Measurements from ENCODE around the gene OR2F1. TPM values are rescaled to one million over a fixed set of nuclear protein-coding genes. Genes with fewer than 3 reads are reported as not detected.

The OR2F1 gene
- total RNA-seq, 1 donor from 2014 or later = not detected

GRCh38 chr7:143948733-143949132, 5.9 kb upstream of the OR2F1 start:
- DNase-seq (ENCODE audit: low spot score) = no peak
- intact Hi-C loops (cut with DNase I) = no loop called here

- intact Hi-C loops (cut with DNase I) = no loop called here
Observed at GRCh38 chr7:143953421-143953820, 1.2 kb upstream of the OR2F1 start.

GRCh38 chr7:143954135-143954534, 509 bp upstream of the OR2F1 start:
- no peak for DNase-seq (ENCODE audit: low spot score)
- intact Hi-C loops (cut with DNase I) = no loop called here

More at GRCh38 chr7:143953421-143953820, 1.2 kb upstream of the OR2F1 start:
- DNase-seq (ENCODE audit: low spot score) = no peak

- intact Hi-C loops (cut with DNase I) = no loop called here
Observed at GRCh38 chr7:143958781-143959180, 4.1 kb downstream of the OR2F1 start.

GRCh38 chr7:143960813-143961610, 6.4 kb downstream of the OR2F1 start:
- DNase-seq (ENCODE audit: low spot score) = no peak

More at GRCh38 chr7:143958781-143959180, 4.1 kb downstream of the OR2F1 start:
- DNase-seq (ENCODE audit: low spot score) = no peak

GRCh38 chr7:143965280-143965679, 10.6 kb downstream of the OR2F1 start:
- intact Hi-C loops (cut with DNase I) = no loop called here
- DNase-seq (ENCODE audit: low spot score) = no peak

More at GRCh38 chr7:143960813-143961610, 6.4 kb downstream of the OR2F1 start:
- intact Hi-C loops (cut with DNase I) = no loop called here

GRCh38 chr7:143967398-143967797, 12.8 kb downstream of the OR2F1 start:
- intact Hi-C loops (cut with DNase I) = no loop called here
- no peak for DNase-seq (ENCODE audit: low spot score)

GRCh38 chr7:143973870-143974416, 19.3 kb downstream of the OR2F1 start:
- no peak for DNase-seq (ENCODE audit: low spot score)
- intact Hi-C loops (cut with DNase I) = no loop called here

GRCh38 chr7:143974459-143974858, 19.8 kb downstream of the OR2F1 start:
- no peak for DNase-seq (ENCODE audit: low spot score)
- intact Hi-C loops (cut with DNase I) = no loop called here

- intact Hi-C loops (cut with DNase I) = no loop called here
- no peak for DNase-seq (ENCODE audit: low spot score)
Observed at GRCh38 chr7:143975617-143976016, 21.0 kb downstream of the OR2F1 start.

- DNase-seq (ENCODE audit: low spot score) = no peak
- intact Hi-C loops (cut with DNase I) = no loop called here
Observed at GRCh38 chr7:143978585-143978984, 23.9 kb downstream of the OR2F1 start.

GRCh38 chr7:143979359-143979758, 24.7 kb downstream of the OR2F1 start:
- intact Hi-C loops (cut with DNase I) = no loop called here
- no peak for DNase-seq (ENCODE audit: low spot score)

- intact Hi-C loops (cut with DNase I) = no loop called here
- no peak for DNase-seq (ENCODE audit: low spot score)
Observed at GRCh38 chr7:143979998-143980397, 25.4 kb downstream of the OR2F1 start.

GRCh38 chr7:143980746-143981510, 26.3 kb downstream of the OR2F1 start:
- intact Hi-C loops (cut with DNase I) = no loop called here
- DNase-seq (ENCODE audit: low spot score) = no peak

- intact Hi-C loops (cut with DNase I) = no loop called here
Observed at GRCh38 chr7:143983960-143984359, 29.3 kb downstream of the OR2F1 start.

GRCh38 chr7:143987513-143987912, 32.9 kb downstream of the OR2F1 start:
- DNase-seq (ENCODE audit: low spot score) = no peak
- intact Hi-C loops (cut with DNase I) = no loop called here

More at GRCh38 chr7:143983960-143984359, 29.3 kb downstream of the OR2F1 start:
- DNase-seq (ENCODE audit: low spot score) = no peak

- intact Hi-C loops (cut with DNase I) = no loop called here
- no peak for DNase-seq (ENCODE audit: low spot score)
Observed at GRCh38 chr7:143988976-143989745, 34.5 kb downstream of the OR2F1 start.

GRCh38 chr7:143992670-143993069, 38.0 kb downstream of the OR2F1 start:
- no peak for DNase-seq (ENCODE audit: low spot score)
- intact Hi-C loops (cut with DNase I) = no loop called here

GRCh38 chr7:143993924-143994323, 39.3 kb downstream of the OR2F1 start:
- DNase-seq (ENCODE audit: low spot score) = no peak
- intact Hi-C loops (cut with DNase I) = no loop called here

- intact Hi-C loops (cut with DNase I) = no loop called here
- no peak for DNase-seq (ENCODE audit: low spot score)
Observed at GRCh38 chr7:144000020-144000419, 45.4 kb downstream of the OR2F1 start, which contains the start of gene OR6B1. Gene OR6B1, plus strand, starts transcription at chr7:144000320. Its CDS starts 3,677 bp downstream, at chr7:144003997.

Data from cardiac septum (tissue), 1 donor.